Keratinocyte (primary cell): ENCODE data around the gene DEPDC1B.

Experiments
- CTCF ChIP-seq, 3 experiments: IDR thresholded peaks in 1 of 3; conservative IDR thresholded peaks in 1 of 3; optimal IDR thresholded peaks in 1 of 3; 2 replicates in 2 of 3; 3 replicates in 1 of 3; pipeline versions ENCODE3 to v1.5.1; 2011; ENCODE audit warnings: low read length in 3 of 3, mild to moderate bottlenecking in 3 of 3, moderate library complexity in 2 of 3, control low read depth in 1 of 3, inconsistent platforms in 1 of 3; ENCODE audit not compliant: insufficient read depth in 2 of 3; ENCODE audit errors: extremely low read depth in 1 of 3
- EZH2 ChIP-seq: IDR thresholded peaks from one replicate; pipeline ENCODE4 v1.6.1; 2012; ENCODE audit warnings: inconsistent platforms, mild to moderate bottlenecking, low read length, moderate library complexity

- TF ChIP-seq CTCF (optimal IDR thresholded peaks at IDR 0.05 in 1 of 3, IDR thresholded peaks at IDR 0.05 in 1 of 3, conservative IDR thresholded peaks at IDR 0.05 in 1 of 3; ENCODE audit: extremely low read depth in 1 of 3, insufficient read depth in 2 of 3, low read length in 3 of 3) (no peak), EZH2 (no peak)
Observed at GRCh38 chr5:60632153-60632552, 67.8 kb downstream of the DEPDC1B start.
